ENCODE results near the gene EEF1E1.

The EEF1E1 gene

GRCh38 chr6:8088886-8089285 is 13.5 kb downstream of the EEF1E1 start:
- TF ChIP-seq, protein P1, sequence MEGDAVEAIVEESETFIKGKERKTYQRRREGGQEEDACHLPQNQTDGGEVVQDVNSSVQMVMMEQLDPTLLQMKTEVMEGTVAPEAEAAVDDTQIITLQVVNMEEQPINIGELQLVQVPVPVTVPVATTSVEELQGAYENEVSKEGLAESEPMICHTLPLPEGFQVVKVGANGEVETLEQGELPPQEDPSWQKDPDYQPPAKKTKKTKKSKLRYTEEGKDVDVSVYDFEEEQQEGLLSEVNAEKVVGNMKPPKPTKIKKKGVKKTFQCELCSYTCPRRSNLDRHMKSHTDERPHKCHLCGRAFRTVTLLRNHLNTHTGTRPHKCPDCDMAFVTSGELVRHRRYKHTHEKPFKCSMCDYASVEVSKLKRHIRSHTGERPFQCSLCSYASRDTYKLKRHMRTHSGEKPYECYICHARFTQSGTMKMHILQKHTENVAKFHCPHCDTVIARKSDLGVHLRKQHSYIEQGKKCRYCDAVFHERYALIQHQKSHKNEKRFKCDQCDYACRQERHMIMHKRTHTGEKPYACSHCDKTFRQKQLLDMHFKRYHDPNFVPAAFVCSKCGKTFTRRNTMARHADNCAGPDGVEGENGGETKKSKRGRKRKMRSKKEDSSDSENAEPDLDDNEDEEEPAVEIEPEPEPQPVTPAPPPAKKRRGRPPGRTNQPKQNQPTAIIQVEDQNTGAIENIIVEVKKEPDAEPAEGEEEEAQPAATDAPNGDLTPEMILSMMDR (conservative IDR thresholded peaks at IDR 0.05; ENCODE audit: low read depth, low read length): no peak
- no peak for DNase-seq (ENCODE audit: low read depth)
- no peak overlapping the region for H3K4me3 ChIP-seq (ENCODE audit: low read length)

- H3K4me3 ChIP-seq (ENCODE audit: low read length): no peak overlapping the region
- TF ChIP-seq, protein P1 (conservative IDR thresholded peaks at IDR 0.05; ENCODE audit: low read depth, low read length): no peak
- no peak for DNase-seq (ENCODE audit: low read depth)
Measured at GRCh38 chr6:8087870-8088754, 14.2 kb downstream of the EEF1E1 start.

DNA sequence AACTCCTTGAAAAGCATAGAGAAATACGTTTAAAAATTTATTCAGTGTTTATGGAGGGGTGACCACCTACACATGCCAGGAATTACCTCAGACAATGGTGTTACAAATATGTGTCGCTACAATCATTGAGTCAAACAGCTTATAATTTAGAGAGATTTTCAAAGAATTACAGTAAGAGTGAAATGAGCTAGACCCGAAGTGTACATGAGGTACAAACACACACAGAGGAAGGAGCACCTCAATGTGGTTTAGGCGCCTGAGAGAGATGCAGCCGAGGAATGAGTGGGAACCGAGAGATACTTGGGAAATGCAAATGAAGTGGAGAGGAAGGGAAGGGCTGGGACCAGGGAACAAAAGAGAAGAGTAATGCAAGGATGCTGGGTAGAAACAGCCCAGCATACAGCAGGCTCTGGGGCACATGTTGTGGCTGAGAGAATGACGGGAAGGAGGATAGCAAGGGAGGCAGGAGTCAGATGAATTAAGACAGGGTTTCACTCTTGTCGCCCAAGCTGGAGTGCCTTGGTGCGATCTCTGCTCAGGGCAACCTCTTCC is 15.5 kb downstream of the EEF1E1 start:
- TF ChIP-seq, protein P1 (conservative IDR thresholded peaks at IDR 0.05; ENCODE audit: low read depth, low read length): no peak
- DNase-seq (ENCODE audit: low read depth): no peak
- H3K4me3 ChIP-seq (ENCODE audit: low read length): no peak overlapping the region

GRCh38 chr6:8085053-8085511 is 17.3 kb downstream of the EEF1E1 start:
- no peak overlapping the region for H3K4me3 ChIP-seq (ENCODE audit: low read length)
- TF ChIP-seq, protein P1 (conservative IDR thresholded peaks at IDR 0.05; ENCODE audit: low read depth, low read length): no peak
- peak; percentile 78 for DNase-seq (ENCODE audit: low read depth)

- no peak for DNase-seq (ENCODE audit: low read depth)
- no peak overlapping the region for H3K4me3 ChIP-seq (ENCODE audit: low read length)
- TF ChIP-seq, protein P1 (conservative IDR thresholded peaks at IDR 0.05; ENCODE audit: low read depth, low read length): no peak
Measured at GRCh38 chr6:8084586-8084985, 17.8 kb downstream of the EEF1E1 start.

DNA sequence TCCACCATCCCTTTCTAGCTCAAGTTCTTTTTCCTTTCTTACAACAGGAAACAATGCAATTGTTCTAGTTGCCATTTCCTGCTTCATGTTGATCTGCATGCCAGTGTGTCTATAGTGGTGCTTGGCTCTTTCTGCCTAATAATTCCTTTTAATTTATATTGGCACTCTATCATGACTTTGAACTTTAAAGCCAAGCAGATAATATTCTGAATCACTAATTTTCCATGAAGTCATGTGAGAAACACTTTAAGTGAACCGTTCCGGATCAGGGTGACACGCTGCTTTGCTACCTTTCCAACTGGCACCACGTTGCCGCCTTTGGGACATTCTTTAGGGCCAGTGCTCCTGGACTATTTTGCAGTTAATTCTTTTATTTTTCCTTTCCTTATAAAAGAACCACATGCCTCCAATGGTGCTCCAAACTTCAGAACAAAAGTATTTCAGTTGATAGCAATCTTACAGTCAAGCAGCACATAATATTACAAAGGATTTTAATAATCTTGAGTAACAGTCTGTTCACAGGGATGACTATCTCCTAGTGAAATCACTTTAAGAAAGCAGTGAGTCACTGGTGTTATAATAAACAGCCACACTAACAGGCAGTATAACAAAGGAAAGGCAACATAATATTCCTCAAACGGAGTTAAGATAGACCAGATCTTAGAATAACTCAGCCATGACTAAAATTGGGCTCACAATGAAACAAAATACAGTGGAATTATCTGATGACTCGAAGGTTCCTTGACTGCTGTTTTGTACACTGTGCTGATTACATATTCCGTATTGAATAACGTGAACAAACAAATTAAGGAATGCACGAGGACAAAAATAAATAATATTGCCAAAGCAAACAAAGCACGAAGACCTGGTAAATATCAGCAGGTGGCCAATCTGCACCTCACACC is 19.1 kb downstream of the EEF1E1 start:
- H3K4me3 ChIP-seq (ENCODE audit: low read length): no peak overlapping the region
- DNase-seq (ENCODE audit: low read depth): peak; percentile 81
- TF ChIP-seq, protein P1 (conservative IDR thresholded peaks at IDR 0.05; ENCODE audit: low read depth, low read length): no peak
